Activated gamma-delta T cell (primary cell): Measurements from ENCODE around the gene LRMDA.

Experiments used
- DNase-seq: peaks from one replicate; lab custom pipeline; 2025; lab: John Stamatoyannopoulos, UW

LRMDA gene

GRCh38 chr10:76338187-76338586, 906.8 kb downstream of the LRMDA start:
- DNase-seq = no peak

GRCh38 chr10:76341740-76342139, 910.3 kb downstream of the LRMDA start:
- no peak for DNase-seq

GRCh38 chr10:76342996-76343395, 911.6 kb downstream of the LRMDA start:
- no peak for DNase-seq

GRCh38 chr10:76347832-76348231, 916.4 kb downstream of the LRMDA start:
- DNase-seq = no peak

- no peak for DNase-seq
Observed at GRCh38 chr10:76350583-76350982, 919.2 kb downstream of the LRMDA start.

GRCh38 chr10:76352300-76352699, 920.9 kb downstream of the LRMDA start:
- DNase-seq = no peak

GRCh38 chr10:76353237-76353851, 921.9 kb downstream of the LRMDA start:
- no peak for DNase-seq

GRCh38 chr10:76354212-76354738, 922.9 kb downstream of the LRMDA start:
- no peak for DNase-seq

- DNase-seq = no peak
Observed at GRCh38 chr10:76354921-76355320, 923.5 kb downstream of the LRMDA start.

GRCh38 chr10:76356557-76356956, 925.1 kb downstream of the LRMDA start:
- no peak for DNase-seq

GRCh38 chr10:76357726-76358415, 926.4 kb downstream of the LRMDA start:
- DNase-seq = no peak

- DNase-seq = no peak
Observed at GRCh38 chr10:76358743-76359395, 927.4 kb downstream of the LRMDA start.

- DNase-seq = no peak
Observed at GRCh38 chr10:76375761-76376160, 944.3 kb downstream of the LRMDA start.

GRCh38 chr10:76382381-76382851, 951.0 kb downstream of the LRMDA start:
- no peak for DNase-seq

- no peak for DNase-seq
Observed at GRCh38 chr10:76388321-76389023, 957.0 kb downstream of the LRMDA start.

GRCh38 chr10:76393875-76394706, 962.7 kb downstream of the LRMDA start:
- DNase-seq = no peak

GRCh38 chr10:76394707-76395042, 963.3 kb downstream of the LRMDA start:
- DNase-seq = no peak

GRCh38 chr10:76395251-76395650, 963.8 kb downstream of the LRMDA start:
- no peak for DNase-seq

- no peak for DNase-seq
Observed at GRCh38 chr10:76396134-76396533, 964.7 kb downstream of the LRMDA start.

- DNase-seq = no peak
Observed at GRCh38 chr10:76397181-76398042, 966.0 kb downstream of the LRMDA start.
